ENCODE measurements around the gene CNNM3.
"Not testable (repeated sequence)": the region's sequence is repeated elsewhere in the genome, so short reads cannot be mapped to it uniquely, and the experiment has no call there.

The CNNM3 gene

DNA sequence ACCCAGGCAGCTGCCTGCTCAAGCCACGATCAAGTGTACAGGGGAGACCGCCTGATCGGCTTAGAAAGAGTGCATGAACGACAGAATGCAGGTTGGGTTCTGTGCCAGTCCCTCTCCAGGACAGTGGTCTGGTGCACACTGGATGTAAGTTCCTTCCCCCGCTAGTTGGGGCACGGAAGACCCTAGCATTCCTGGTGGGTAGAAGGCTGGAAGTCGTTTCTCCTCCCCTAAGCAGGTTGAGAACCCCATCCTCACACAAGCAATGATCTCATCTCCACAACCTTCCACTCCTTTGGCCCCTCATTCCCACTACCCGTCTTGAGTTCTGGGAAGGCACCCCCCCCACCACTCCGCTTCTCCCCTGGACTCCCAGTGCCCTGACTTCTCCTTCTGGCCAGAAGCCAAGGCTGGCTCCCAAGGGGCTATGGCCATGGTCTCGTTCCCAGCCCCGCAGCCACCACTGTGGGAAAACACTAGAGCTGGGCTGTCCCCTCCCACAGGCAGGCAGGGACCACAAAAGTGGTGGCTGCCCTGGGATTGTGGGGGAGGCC, 43.1 kb downstream of the CNNM3 start:
- Mint-ChIP-seq H3K27me3 (no peaks in the 10 kb centered on the region), H3K27ac (peak overlapping the region; percentile 88), H3K36me3 (peaks cover 32% of the 10 kb centered on the region), H3K4me1 (peaks cover 32% of the 10 kb centered on the region), H3K4me3 (peak overlapping the region; percentile 90), H3K9me3 (no peaks in the 10 kb centered on the region)
- ATAC-seq = no peak

DNA sequence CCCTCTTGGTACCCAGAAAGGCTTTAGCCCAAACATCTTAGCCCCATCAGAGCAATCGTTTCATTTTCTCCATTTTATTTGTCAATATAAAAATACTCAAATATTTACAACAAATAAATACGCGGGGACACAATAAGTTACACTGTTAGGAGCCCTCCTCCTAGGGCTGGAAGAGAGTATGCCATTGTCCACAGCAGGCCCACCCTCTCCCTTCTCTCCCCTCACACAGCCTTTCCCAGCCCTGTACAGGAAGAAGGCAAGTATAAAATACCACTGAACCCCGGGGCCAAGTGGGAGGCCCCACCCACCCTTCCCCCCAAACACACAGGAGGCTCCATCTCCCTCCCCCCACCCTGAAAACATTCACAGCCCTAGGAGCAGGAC, 43.6 kb downstream of the CNNM3 start:
- H3K27ac Mint-ChIP-seq = no peak overlapping the region
- H3K4me1 Mint-ChIP-seq = peaks cover 32% of the 10 kb centered on the region
- ATAC-seq = no peak
- no peak overlapping the region for H3K4me3 Mint-ChIP-seq
- no peaks in the 10 kb centered on the region for H3K9me3 Mint-ChIP-seq
- peaks cover 37% of the 10 kb centered on the region for H3K36me3 Mint-ChIP-seq
- H3K27me3 Mint-ChIP-seq = no peaks in the 10 kb centered on the region

DNA sequence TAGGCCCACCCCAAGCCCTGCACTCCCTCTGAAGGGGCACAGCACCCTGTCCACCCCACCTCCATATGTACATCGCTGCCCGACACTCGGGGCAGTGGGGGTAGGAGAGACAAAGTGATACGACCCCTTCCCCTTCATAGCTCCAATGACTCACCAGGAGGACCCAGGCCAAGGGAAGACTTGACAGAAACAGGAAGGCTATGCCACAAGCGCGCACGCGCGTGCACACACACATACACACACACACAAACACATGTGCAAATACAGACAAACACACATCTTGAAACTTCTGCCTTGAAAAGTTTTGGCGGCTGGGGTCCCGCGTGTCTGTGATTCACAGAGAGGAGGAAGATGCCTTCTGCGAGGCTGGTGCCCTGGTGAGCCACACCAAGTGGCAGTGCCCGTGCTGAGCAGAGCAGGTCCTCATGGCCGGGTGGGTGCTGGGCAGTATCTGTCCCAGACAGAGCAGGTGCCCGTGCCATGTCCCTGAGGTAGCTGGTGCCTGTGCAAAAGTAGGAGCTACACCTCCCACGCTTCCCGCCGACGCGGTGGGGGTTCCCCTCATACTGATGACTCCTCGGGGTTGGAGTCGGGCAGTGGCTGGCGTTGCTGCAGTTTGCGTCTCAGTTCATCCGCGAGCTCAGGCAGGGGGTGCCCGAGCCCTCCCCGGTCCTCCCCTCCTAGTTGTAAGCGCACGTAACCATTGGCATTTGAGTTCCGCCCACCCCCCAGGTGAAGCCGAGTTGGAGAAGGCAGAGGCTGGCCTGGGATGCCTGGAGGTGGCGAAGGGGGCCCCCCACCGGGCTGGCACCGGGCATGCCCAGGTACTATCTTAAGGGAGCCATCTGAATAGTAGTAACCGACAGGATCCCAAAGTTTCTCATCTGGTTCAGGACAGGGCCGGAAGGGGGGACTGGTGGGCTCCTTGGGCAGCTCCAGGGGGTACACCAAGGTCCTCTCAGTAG, 44.3 kb downstream of the CNNM3 start:
- Mint-ChIP-seq H3K4me3 (no peak overlapping the region), H3K9me3 (no peaks in the 10 kb centered on the region), H3K27me3 (no peaks in the 10 kb centered on the region), H3K4me1 (peaks cover 25% of the 10 kb centered on the region), H3K36me3 (peaks cover 41% of the 10 kb centered on the region), H3K27ac (no peak overlapping the region)
- ATAC-seq = no peak

DNA sequence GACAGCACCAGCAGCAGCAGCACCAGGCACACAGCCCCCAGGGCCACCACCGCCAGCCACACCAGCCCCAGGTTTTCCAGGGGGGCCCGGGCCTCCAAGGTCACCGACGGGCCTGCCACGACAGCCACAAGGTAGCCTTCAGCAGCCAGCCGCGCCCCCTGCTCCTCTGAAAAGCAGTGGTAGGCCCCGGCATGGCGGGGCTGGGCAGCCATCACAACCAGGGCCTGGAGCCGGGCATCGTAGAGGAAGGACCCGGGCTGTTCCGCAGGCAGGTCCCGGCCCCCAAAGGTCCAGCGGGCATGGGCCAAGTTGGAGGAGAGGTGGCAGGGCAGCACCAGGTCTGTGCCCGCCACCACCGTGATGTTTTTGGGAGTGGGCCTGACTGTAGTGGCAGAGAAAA, 45.0 kb downstream of the CNNM3 start:
- Mint-ChIP-seq H3K9me3 (no peaks in the 10 kb centered on the region), H3K36me3 (peaks cover 47% of the 10 kb centered on the region), H3K4me3 (no peak overlapping the region), H3K4me1 (peaks cover 25% of the 10 kb centered on the region), H3K27me3 (no peaks in the 10 kb centered on the region), H3K27ac (no peak overlapping the region)
- no peak for ATAC-seq

DNA sequence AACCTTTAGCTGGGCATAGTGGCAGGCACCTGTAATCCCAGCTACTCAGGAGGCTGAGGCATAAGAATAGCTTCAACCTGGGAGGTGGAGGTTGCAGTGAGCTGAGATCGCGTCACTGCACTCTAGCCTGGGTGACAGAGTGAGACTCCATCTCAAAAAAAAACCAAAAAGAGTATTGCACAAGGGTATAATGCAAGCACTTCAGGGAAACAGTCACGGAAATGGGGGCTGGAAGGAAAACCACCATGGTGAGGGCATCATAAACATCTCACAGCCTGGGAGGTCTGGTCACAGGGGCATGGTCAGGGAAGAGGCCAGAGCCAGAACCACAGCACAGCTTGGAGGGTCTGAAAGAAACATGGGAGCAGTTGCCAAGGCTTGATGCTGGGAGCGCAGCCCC, 47.0 kb downstream of the CNNM3 start:
- H3K27ac Mint-ChIP-seq, H3K9me3 Mint-ChIP-seq, H3K4me3 Mint-ChIP-seq, ATAC-seq: not testable (repeated sequence)
- H3K4me1 Mint-ChIP-seq = peaks cover 28% of the 10 kb centered on the region
- H3K27me3 Mint-ChIP-seq = peaks cover 17% of the 10 kb centered on the region
- peaks cover 62% of the 10 kb centered on the region for H3K36me3 Mint-ChIP-seq

DNA sequence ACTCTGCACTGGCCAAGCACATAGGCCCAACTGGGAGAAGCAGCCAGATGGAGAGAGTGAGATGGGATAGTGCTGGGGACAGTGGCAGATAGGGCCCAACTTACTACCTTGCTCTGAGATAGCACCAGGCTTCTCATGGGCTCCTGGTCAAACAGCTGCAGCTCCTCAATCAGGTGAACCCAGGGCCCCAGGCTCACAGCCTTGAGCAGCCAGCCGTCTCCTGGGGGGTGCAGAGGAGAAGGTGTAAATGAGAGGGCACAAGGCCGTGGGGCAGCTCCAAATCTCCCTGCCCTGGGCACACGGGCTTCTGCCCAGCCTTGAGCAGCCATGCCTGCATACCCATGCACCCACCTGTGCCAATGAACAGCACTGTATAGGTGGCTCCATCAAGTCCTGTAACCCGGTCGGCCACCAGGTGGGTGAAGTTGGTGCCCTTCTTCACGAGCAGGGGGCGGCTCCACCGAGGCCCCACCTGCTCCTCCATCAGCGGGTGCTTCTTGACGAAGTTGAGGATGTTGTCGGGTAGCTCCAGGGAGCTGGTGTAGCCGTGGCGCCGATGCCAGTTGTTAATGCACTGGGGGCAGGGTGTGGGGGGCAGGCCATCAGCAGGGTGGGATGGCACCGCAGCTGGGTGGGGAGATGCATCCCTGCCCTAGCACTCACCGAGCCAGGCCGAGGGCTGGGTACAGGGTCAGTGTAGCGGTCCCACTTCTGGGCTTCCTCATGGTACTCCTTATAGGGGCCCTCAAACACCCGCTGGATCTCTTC, 47.7 kb downstream of the CNNM3 start:
- H3K36me3 Mint-ChIP-seq = peaks cover 62% of the 10 kb centered on the region
- no peak overlapping the region for H3K27ac Mint-ChIP-seq

DNA sequence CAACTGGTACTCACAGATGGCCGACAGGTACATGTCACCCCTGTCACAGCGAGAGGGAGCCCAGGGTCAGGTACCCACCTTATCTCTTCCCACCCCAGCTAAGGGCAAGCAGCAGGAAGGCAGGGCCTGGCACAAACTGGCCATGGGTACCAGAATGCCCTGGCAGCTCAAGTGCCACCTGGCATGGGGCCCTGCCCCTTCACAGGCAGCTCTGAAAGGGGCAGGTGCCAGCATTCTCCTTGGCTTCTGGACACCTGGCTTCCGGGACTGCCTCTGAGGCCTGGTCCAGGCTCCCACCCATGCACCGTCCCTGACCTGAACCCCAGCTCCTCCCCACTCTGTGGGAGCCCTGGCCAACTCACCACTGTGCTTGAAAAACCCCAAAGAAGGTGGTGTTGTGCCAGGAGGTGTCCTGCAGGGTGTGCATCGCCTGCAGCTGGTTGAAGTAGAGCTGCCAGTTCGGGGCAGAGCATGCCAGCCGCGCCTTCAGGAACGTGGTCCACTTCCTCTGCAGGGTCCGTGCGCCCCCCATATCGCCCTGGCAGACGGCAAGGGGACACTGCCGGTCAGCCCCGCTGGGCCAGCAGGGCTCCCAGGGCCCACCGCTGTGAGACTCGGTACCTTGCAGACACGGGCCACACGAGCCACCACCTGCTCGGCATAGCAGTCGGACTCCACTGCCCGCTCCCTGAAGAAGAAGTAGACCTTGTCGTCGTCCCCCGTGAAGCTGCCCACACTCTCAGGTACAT, 48.4 kb downstream of the CNNM3 start:
- Mint-ChIP-seq H3K4me3 (no peak overlapping the region), H3K36me3 (peaks cover 62% of the 10 kb centered on the region), H3K4me1 (peaks cover 21% of the 10 kb centered on the region), H3K27ac (no peak overlapping the region), H3K27me3 (peaks cover 17% of the 10 kb centered on the region), H3K9me3 (no peaks in the 10 kb centered on the region)
- ATAC-seq = no peak

More for the DNA sequence above, 47.7 kb downstream of the CNNM3 start:
- peaks cover 29% of the 10 kb centered on the region for H3K4me1 Mint-ChIP-seq
- no peak for ATAC-seq
- no peak overlapping the region for H3K4me3 Mint-ChIP-seq
- H3K27me3 Mint-ChIP-seq = peaks cover 17% of the 10 kb centered on the region
- H3K9me3 Mint-ChIP-seq = no peaks in the 10 kb centered on the region

DNA sequence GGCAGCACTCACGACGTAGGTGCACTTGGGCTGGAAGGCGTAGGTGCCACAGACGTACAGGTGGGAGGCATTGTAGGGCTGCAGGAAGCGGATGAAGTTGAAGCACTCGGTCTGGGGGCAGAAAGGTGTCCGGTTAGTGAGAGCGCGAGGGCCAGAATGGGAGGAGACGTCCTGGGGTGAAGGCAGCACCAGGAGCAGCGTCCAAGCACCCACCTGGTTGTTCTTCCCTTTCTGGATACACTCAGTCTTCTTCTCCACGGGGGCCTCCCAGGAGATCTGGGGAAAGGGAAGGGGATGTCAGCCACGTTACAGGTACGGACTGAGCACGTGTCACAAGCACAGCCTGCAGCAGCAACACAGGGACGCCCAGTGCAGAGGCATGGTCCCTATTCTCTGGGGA, 49.6 kb downstream of the CNNM3 start:
- peaks cover 55% of the 10 kb centered on the region for H3K36me3 Mint-ChIP-seq
- H3K27me3 Mint-ChIP-seq = peaks cover 21% of the 10 kb centered on the region
- no peak overlapping the region for H3K27ac Mint-ChIP-seq
- H3K4me1 Mint-ChIP-seq = peaks cover 25% of the 10 kb centered on the region
- ATAC-seq = no peak
- no peaks in the 10 kb centered on the region for H3K9me3 Mint-ChIP-seq
- no peak overlapping the region for H3K4me3 Mint-ChIP-seq

DNA sequence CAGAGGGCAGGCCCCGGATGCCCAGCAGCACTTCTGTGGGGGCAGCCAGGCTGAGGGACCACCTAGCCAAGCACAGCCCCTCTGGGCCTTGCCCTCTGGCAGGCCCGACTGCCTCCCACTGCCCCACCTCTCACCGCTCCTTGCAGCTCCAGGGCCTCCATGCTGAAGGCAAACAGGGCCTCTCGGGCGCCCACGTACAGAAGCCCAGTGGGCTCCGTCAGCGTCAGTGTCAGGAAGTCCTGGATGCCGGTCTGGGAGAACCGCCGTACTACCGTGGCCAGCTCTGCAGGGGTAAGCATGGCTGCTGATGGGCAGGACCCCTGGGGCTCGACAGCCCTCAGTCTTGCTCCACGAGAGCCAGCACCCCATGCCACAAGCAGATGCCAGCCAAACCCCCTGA, 50.1 kb downstream of the CNNM3 start:
- peaks cover 30% of the 10 kb centered on the region for H3K4me1 Mint-ChIP-seq
- no peak overlapping the region for H3K4me3 Mint-ChIP-seq
- ATAC-seq = no peak
- H3K9me3 Mint-ChIP-seq = no peaks in the 10 kb centered on the region
- H3K36me3 Mint-ChIP-seq = peaks cover 52% of the 10 kb centered on the region
- no peak overlapping the region for H3K27ac Mint-ChIP-seq
- peaks cover 26% of the 10 kb centered on the region for H3K27me3 Mint-ChIP-seq

DNA sequence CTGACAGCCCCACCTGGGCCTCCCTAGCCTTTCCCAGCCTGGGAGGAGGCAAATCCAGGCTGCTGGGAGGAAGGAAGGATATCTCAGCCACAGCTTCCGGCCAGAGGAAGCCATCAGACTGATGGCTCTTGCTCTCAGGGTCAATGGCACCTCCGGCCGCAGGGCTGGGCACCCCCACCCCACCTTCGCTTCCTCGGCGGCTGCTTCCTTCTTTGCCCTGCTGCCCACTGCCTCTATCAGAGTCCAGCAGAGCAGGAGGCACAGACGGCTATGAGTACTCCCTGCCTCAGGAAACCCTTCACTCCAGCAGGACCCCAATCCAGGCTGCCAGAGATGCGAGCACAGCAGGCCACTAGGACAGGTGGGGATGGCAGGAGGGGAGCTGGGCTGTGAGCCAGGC, 50.5 kb downstream of the CNNM3 start:
- no peak for ATAC-seq
- Mint-ChIP-seq H3K4me3 (peak overlapping the region; percentile 38), H3K36me3 (peaks cover 48% of the 10 kb centered on the region)

DNA sequence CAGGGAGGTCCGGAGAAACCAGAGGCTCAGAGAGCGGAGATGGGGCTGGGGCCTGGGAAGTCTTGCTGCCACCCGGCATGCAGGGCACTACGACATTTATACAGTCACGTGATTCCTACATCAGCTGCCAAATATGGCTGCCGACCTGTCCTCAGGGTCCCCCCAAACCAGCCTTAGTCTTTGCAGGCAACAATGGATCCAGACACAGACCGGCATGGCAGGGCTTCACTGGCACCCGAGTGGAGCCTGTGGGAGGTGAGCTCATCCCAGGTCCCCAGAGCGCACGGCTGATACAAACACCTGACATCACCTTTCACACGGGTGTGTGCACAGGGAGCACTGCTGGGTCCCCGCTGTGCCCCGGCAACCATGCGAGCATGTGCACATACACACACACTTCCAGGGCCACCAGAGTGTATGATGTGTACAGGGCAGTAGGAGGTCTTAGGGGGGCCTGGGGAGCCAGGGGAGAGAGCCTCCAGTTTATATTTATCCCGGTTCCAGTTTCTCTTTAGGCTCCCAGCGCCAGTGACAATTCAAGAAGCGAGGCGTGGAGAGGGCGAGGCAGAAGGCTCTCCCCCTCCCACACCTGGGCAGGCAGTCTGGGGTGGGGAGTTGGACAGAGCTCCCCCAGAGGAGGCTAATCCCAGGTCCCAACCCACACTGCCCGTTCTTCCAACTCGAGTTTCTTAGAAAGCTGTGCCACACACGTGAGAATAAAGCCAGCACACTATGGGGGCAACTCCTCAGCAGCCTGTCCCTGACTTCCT, 51.1 kb downstream of the CNNM3 start:
- no peaks in the 10 kb centered on the region for H3K9me3 Mint-ChIP-seq
- peak overlapping the region; percentile 48 for H3K27ac Mint-ChIP-seq
- peaks cover 42% of the 10 kb centered on the region for H3K36me3 Mint-ChIP-seq
- H3K4me1 Mint-ChIP-seq = peaks cover 32% of the 10 kb centered on the region
- H3K27me3 Mint-ChIP-seq = peaks cover 26% of the 10 kb centered on the region
- H3K4me3 Mint-ChIP-seq = peak overlapping the region; percentile 79
- no peak for ATAC-seq

More for the DNA sequence above, 50.5 kb downstream of the CNNM3 start:
- Mint-ChIP-seq H3K9me3 (no peaks in the 10 kb centered on the region), H3K27me3 (peaks cover 26% of the 10 kb centered on the region), H3K27ac (no peak overlapping the region), H3K4me1 (peaks cover 32% of the 10 kb centered on the region)

DNA sequence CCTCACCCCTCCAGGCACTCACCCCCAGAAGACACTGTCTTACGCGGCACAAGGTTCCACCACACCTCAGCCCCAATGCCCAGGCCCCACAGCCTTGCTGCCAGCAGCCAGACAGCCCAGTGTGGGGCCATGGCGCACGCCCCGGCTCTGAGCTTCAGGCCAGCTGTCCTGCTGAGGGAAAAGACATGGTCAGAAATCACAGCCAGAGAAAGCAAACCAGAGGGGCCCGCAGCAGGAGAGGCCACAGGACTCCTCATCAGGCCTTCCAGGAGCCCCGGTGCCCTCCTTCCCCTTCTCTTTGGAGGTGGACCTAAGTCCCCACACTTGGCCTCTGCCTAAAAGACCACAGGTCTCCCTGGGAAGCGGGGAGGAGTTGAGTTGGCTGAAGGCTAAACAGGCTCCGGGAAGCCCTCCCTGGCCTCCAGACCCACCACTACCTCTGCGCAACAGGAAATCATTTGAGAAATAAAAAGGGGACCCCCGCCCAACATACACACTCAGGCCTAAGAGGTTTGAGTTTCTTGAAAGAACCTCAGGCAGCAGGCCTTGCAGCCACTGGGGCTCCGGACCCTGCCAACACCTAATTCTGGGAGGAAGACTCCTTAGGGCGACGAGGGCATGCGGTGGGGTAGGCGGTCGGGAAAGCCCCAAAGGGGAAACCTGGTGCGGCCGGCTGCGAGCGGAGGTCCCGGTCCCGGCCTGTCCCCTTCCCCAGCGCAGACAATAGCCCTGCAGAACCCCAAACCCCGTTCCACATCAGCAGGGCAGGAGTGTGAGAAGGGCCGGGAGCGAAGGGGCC, 51.9 kb downstream of the CNNM3 start:
- ATAC-seq = no peak
- Mint-ChIP-seq H3K4me3 (peak overlapping the region; percentile 79), H3K4me1 (peaks cover 35% of the 10 kb centered on the region), H3K36me3 (peaks cover 37% of the 10 kb centered on the region), H3K27me3 (peaks cover 26% of the 10 kb centered on the region), H3K27ac (peak overlapping the region; percentile 48), H3K9me3 (no peaks in the 10 kb centered on the region)

DNA sequence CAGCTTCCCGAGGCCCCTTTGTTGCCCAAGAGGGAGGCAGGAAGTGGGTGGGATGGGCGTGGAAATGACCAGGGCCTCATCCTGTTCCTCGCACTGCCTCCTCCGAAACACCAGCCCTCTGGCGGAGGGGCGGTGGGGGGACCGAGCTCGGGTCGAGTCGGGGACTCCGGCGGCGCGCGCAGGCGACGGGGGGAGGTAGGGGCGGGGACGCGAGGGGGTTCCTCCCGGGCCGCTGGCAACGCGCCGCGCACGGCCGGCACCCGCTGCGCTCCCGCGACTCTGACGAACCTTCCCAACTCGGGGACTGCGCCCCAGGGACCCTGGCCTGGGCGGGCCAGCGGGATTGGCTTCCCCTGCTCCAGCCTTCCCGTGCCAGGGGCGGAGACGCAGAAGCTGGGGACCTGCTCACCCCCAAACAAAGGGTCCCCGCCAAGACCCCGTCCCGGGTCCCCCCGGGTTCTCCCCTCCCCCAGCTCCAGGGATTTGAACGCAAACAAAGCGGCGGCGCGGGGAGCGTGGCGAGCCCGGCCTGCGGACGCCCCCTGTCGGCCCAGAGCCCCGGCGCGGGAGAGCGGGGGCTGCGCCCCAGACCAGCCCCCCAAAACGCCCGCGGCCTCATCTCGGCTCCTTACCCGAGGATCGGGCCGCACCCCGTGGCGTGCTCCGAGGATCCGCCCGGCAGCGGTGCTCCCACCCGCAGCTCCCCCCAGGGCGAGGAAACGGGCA, 52.6 kb downstream of the CNNM3 start:
- peak overlapping the region; percentile 79 for H3K4me3 Mint-ChIP-seq
- peak; percentile 52 for ATAC-seq
- H3K27ac Mint-ChIP-seq = peak overlapping the region; percentile 48
- H3K36me3 Mint-ChIP-seq = peaks cover 30% of the 10 kb centered on the region
- peaks cover 43% of the 10 kb centered on the region for H3K4me1 Mint-ChIP-seq
- H3K27me3 Mint-ChIP-seq = peaks cover 26% of the 10 kb centered on the region
- H3K9me3 Mint-ChIP-seq = no peaks in the 10 kb centered on the region

All from stimulated activated memory B cell treated with anti-CD40 and anti-IgM and Interleukin-4, amounts not matched to agents 10 μg/mL and 1 μg/mL and 100 μg/mL, for 72 hours (primary cell).